ENCODE results near the gene DNAH17.

The DNAH17 gene

GRCh38 chr17:78527345-78527744, 49.9 kb downstream of the DNAH17 start:
- TF ChIP-seq TAF1 (IDR thresholded peaks at IDR 0.05; ENCODE audit: borderline replicate concordance, low read depth, low read length) (no peak), POLR2A (IDR thresholded peaks at IDR 0.05; ENCODE audit: low read depth, low read length) (no peak), POLR2AphosphoS5 (IDR thresholded peaks at IDR 0.05; ENCODE audit: low read depth, low read length) (no peak)
- no peak for DNase-seq (ENCODE audit: insufficient read length)
- no peak for FAIRE-seq

GRCh38 chr17:78526231-78527025, 50.8 kb downstream of the DNAH17 start:
- no peak for FAIRE-seq
- TF ChIP-seq TAF1 (IDR thresholded peaks at IDR 0.05; ENCODE audit: borderline replicate concordance, low read depth, low read length): no peak
- no peak for TF ChIP-seq POLR2A (IDR thresholded peaks at IDR 0.05; ENCODE audit: low read depth, low read length)
- no peak for TF ChIP-seq POLR2AphosphoS5 (IDR thresholded peaks at IDR 0.05; ENCODE audit: low read depth, low read length)
- no peak for DNase-seq (ENCODE audit: insufficient read length)

- TF ChIP-seq POLR2AphosphoS5 (IDR thresholded peaks at IDR 0.05; ENCODE audit: low read depth, low read length) (no peak), TAF1 (IDR thresholded peaks at IDR 0.05; ENCODE audit: borderline replicate concordance, low read depth, low read length) (no peak), POLR2A (IDR thresholded peaks at IDR 0.05; ENCODE audit: low read depth, low read length) (no peak)
- DNase-seq (ENCODE audit: insufficient read length) (no peak), FAIRE-seq (no peak)
Observed at GRCh38 chr17:78525511-78526160, 51.6 kb downstream of the DNAH17 start.

- DNase-seq (ENCODE audit: insufficient read length) (no peak), FAIRE-seq (no peak)
- TF ChIP-seq POLR2A (IDR thresholded peaks at IDR 0.05; ENCODE audit: low read depth, low read length) (no peak), POLR2AphosphoS5 (IDR thresholded peaks at IDR 0.05; ENCODE audit: low read depth, low read length) (no peak), TAF1 (IDR thresholded peaks at IDR 0.05; ENCODE audit: borderline replicate concordance, low read depth, low read length) (no peak)
Observed at GRCh38 chr17:78524870-78525510, 52.2 kb downstream of the DNAH17 start.

DNA sequence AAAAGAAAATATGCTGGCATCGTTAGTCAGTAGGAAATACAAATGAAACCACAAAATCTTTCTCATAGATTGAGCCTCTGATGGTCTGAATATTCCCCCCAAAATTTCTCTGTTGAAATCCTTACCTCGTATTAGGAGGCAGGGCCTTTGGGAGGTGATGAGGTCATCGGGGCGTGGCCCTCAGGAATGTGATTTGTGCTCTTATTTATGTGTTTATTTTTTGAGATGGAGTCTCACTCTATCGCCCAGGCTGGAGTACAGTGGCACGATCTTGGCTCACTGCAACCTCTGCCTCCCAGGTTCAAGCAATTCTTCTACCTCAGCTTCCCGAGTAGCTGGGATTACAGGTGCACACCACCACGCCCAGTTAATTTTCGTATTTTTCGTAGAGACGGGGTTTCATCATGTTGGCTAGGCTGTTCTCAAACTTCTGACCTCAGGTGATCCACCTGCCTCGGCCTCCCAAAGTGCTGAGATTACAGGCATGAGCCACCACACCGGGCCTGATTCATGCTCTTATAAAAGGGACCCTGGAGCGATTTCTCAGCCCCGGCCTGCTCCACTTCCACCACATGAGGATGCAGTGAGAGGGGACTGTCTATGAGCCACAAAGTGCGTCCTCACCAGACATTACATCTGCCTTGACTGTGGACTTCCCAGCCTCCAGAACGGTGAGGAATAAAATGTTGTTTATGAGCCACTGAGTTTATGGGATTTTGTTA, 53.1 kb downstream of the DNAH17 start:
- DNase-seq (ENCODE audit: insufficient read length): no peak
- no peak for FAIRE-seq

GRCh38 chr17:78522031-78522809, 55.0 kb downstream of the DNAH17 start:
- DNase-seq (ENCODE audit: insufficient read length) (no peak), FAIRE-seq (no peak)
- TF ChIP-seq POLR2AphosphoS5 (IDR thresholded peaks at IDR 0.05; ENCODE audit: low read depth, low read length) (no peak), POLR2A (IDR thresholded peaks at IDR 0.05; ENCODE audit: low read depth, low read length) (no peak), TAF1 (IDR thresholded peaks at IDR 0.05; ENCODE audit: borderline replicate concordance, low read depth, low read length) (no peak)

More for the DNA sequence above, 53.1 kb downstream of the DNAH17 start:
- TF ChIP-seq POLR2A (IDR thresholded peaks at IDR 0.05; ENCODE audit: low read depth, low read length): no peak
- TF ChIP-seq TAF1 (IDR thresholded peaks at IDR 0.05; ENCODE audit: borderline replicate concordance, low read depth, low read length): no peak
- TF ChIP-seq POLR2AphosphoS5 (IDR thresholded peaks at IDR 0.05; ENCODE audit: low read depth, low read length): no peak

GRCh38 chr17:78517421-78517820, 59.8 kb downstream of the DNAH17 start:
- FAIRE-seq: no peak
- TF ChIP-seq TAF1 (IDR thresholded peaks at IDR 0.05; ENCODE audit: borderline replicate concordance, low read depth, low read length): no peak
- TF ChIP-seq POLR2AphosphoS5 (IDR thresholded peaks at IDR 0.05; ENCODE audit: low read depth, low read length): no peak
- no peak for TF ChIP-seq POLR2A (IDR thresholded peaks at IDR 0.05; ENCODE audit: low read depth, low read length)

DNA sequence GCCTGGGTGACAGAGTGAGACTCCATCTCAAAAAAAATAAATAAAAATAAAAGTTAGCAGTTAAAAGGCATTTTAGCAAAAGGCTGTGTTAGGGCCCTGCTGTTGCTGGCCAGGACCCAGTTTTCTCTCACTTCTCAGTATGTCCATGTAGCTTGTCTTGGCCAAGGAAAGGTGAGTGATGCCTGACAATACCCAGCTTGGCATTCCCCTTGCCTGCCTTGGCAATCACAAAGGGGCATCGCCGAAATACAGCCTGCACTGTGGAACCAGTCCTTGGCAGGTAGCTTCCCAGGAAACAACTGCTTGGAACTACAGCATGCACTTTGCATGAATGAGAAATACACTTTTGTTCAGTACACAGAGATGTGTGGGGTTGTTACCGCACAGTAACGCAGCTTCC, 61.7 kb downstream of the DNAH17 start:
- FAIRE-seq: no peak
- TF ChIP-seq TAF1 (IDR thresholded peaks at IDR 0.05; ENCODE audit: borderline replicate concordance, low read depth, low read length): no peak

More at GRCh38 chr17:78517421-78517820, 59.8 kb downstream of the DNAH17 start:
- no peak for DNase-seq (ENCODE audit: insufficient read length)

GRCh38 chr17:78514521-78514920, 62.7 kb downstream of the DNAH17 start:
- DNase-seq (ENCODE audit: insufficient read length) (no peak), FAIRE-seq (no peak)
- TF ChIP-seq POLR2A (IDR thresholded peaks at IDR 0.05; ENCODE audit: low read depth, low read length) (no peak), TAF1 (IDR thresholded peaks at IDR 0.05; ENCODE audit: borderline replicate concordance, low read depth, low read length) (no peak), POLR2AphosphoS5 (IDR thresholded peaks at IDR 0.05; ENCODE audit: low read depth, low read length) (no peak)

More for the DNA sequence above, 61.7 kb downstream of the DNAH17 start:
- DNase-seq (ENCODE audit: insufficient read length): no peak

DNA sequence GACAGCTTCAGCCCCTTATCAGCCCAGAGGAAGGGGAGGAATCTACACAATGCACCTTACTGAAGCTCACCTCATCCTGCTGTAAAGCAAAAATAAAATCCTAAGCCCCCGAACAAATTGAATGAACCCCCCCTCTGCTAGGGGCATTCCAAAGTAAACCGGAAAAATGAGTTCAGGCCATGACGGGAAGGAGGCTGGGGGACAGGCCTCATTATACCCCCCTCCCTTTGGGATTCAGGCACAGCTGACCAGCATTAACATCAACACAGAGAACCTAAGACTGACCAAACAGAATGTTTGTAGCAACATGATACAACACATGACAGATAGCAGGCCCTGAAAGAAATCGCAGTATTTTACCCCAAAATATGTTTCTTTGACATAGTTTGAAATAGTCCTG, 64.2 kb downstream of the DNAH17 start:
- no peak for FAIRE-seq

More for the DNA sequence above, 64.2 kb downstream of the DNAH17 start:
- TF ChIP-seq POLR2AphosphoS5 (IDR thresholded peaks at IDR 0.05; ENCODE audit: low read depth, low read length): no peak
- TF ChIP-seq TAF1 (IDR thresholded peaks at IDR 0.05; ENCODE audit: borderline replicate concordance, low read depth, low read length): no peak
- no peak for TF ChIP-seq POLR2A (IDR thresholded peaks at IDR 0.05; ENCODE audit: low read depth, low read length)
- no peak for DNase-seq (ENCODE audit: insufficient read length)

Measured in GM12892 (cell line).